Measurements from ENCODE around the gene CAMK2N1.

DNA sequence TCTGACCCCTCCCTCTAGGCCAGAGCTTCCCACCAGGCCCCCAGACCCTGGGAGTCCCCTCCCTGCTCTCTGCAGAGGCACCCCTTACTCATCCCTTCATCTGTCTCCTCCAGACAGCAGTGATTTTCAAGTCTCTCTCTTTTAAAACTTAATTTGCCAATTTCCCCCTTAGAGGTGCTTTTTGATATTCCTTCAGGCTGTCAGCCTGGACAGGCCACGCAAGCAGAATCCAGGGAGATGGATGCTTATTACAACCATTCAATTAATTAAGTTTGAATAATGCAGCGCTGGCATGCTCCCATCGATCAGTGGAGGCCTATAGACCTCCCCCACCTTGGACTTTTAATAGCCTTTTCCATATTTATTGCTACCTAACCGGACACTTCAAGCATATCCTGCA, 6.2 kb downstream of the CAMK2N1 start:
- TF ChIP-seq GATA3 (IDR thresholded peaks at IDR 0.05; ENCODE audit: low read depth, low read length) (no peak), GATA2 (IDR thresholded peaks at IDR 0.05; ENCODE audit: low read depth, low read length) (no peak)
